A673 (cell line): ENCODE results near the gene ZMYND11. TPM values are rescaled to one million over a fixed set of nuclear protein-coding genes. Genes with fewer than 3 reads are reported as not detected.

Experiments used
- BruUV-seq: library from RNA; stranded (reverse); fragments of 400-500 nt; replicated peaks from 2 replicates; lab custom pipeline; 2021; lab: Mats Ljungman, UMichigan
- CTCF ChIA-PET: fragments of 300-600 bp; sonication (Branson Sonifier 250); formaldehyde crosslinking; loops from one replicate; lab custom pipeline; 2022; ENCODE audit warnings: antibody characterized with exemption; lab: Charles Lee
- POLR2A ChIA-PET: fragments of 300-600 bp; sonication (Branson Sonifier 250); formaldehyde crosslinking; loops from one replicate; lab custom pipeline; 2022; ENCODE audit warnings: antibody characterized with exemption; ENCODE audit not compliant: low non-redundant PET; lab: Charles Lee
- DNase-seq: peaks from one replicate; pipeline ENCODE4 v3.0.0-alpha.2; 2015; ENCODE audit warnings: low spot score
- H3K27ac ChIP-seq: fragments of 200-600 bp; sonication (generic); 2 replicates; pipeline ENCODE4 v1.5.1; 2016; ENCODE audit warnings: mixed run types, low read depth, mild to moderate bottlenecking, mixed read lengths, antibody characterized with exemption, low read length; ENCODE audit not compliant: poor library complexity, severe bottlenecking
- H3K27me3 ChIP-seq: fragments of 200-600 bp; sonication (generic); replicated peaks from 2 replicates; pipeline ENCODE4 v1.6.1; 2017; ENCODE audit warnings: mixed run types, low read depth, mild to moderate bottlenecking, mixed read lengths, antibody characterized with exemption, low read length; ENCODE audit not compliant: insufficient read depth, poor library complexity
- H3K36me3 ChIP-seq: fragments of 200-600 bp; sonication (generic); 2 replicates; pipeline ENCODE4 v1.6.1; 2016; ENCODE audit warnings: mixed run types, mild to moderate bottlenecking, mixed read lengths, antibody characterized with exemption, low read length; ENCODE audit not compliant: insufficient read depth, poor library complexity, severe bottlenecking
- H3K4me1 ChIP-seq: fragments of 200-600 bp; sonication (generic); 2 replicates; pipeline ENCODE4 v1.6.1; 2017; ENCODE audit warnings: mixed run types, mild to moderate bottlenecking, mixed read lengths, antibody characterized with exemption, low read length; ENCODE audit not compliant: insufficient read depth, poor library complexity, severe bottlenecking
- H3K4me3 ChIP-seq: fragments of 200-600 bp; sonication (generic); 2 replicates; pipeline ENCODE4 v1.5.1; 2016; ENCODE audit warnings: low read depth, mixed run types, mild to moderate bottlenecking, mixed read lengths, low read length; ENCODE audit not compliant: poor library complexity, severe bottlenecking
- H3K9me3 ChIP-seq: fragments of 200-600 bp; sonication (generic); 2 replicates; pipeline ENCODE4 v1.6.1; 2016; ENCODE audit warnings: mixed run types, low read depth, mild to moderate bottlenecking, mixed read lengths, antibody characterized with exemption, low read length; ENCODE audit not compliant: poor library complexity, severe bottlenecking
- CTCF ChIP-seq: fragments of 300-800, 200-600 bp; sonication (generic); conservative IDR thresholded peaks from 2 replicates; pipeline ENCODE4 v1.5.1; 2017; ENCODE audit warnings: low read depth, mild to moderate bottlenecking, antibody characterized with exemption, low read length, moderate library complexity, mixed read lengths
- EZH2 ChIP-seq: fragments of 200-600 bp; sonication (generic); IDR thresholded peaks from 2 replicates; pipeline ENCODE4 v1.6.1; 2017; ENCODE audit warnings: borderline replicate concordance, low read depth, mild to moderate bottlenecking, mixed read lengths, antibody characterized with exemption, low read length; ENCODE audit not compliant: poor library complexity, severe bottlenecking
- intact Hi-C: fragments of 100-400 bp; cut with micrococcal nuclease; formaldehyde crosslinking; loops from one replicate; pipeline ENCODE4 v1.10.0; 2022; ENCODE audit not compliant: unreplicated experiment
- total RNA-seq: library from RNA; stranded (reverse); gene quantifications from 2 replicates; pipeline ENCODE4 v1.2.3, GENCODE V29; 2021

ZMYND11 gene
- total RNA-seq, 1 experiment from 2014 or later, result 82.8 TPM

- Histone ChIP-seq H3K36me3 (no peaks in the 10 kb centered on the region), H3K4me3 (no peak overlapping the region), H3K4me1 (no peaks in the 10 kb centered on the region), H3K27ac (no peak overlapping the region), H3K9me3 (no peaks in the 10 kb centered on the region), H3K27me3 (no peaks in the 10 kb centered on the region)
- TF ChIP-seq EZH2 (no peak), CTCF (no peak)
- ChIA-PET CTCF (no interaction called here), POLR2A (no interaction called here)
- BruUV-seq, result no TSS peak
- no peak for DNase-seq
- intact Hi-C loops, result no loop called here
These were observed 153.3 kb downstream of the ZMYND11 start for GRCh38 chr10:288316-289200.

GRCh38 chr10:289581-289980, 154.3 kb downstream of the ZMYND11 start:
- TF ChIP-seq CTCF (no peak), EZH2 (no peak)
- H3K27me3 ChIP-seq, result no peaks in the 10 kb centered on the region
- no peak overlapping the region for H3K4me3 ChIP-seq
- no peaks in the 10 kb centered on the region for H3K4me1 ChIP-seq
- H3K9me3 ChIP-seq, result no peaks in the 10 kb centered on the region
- no TSS peak for BruUV-seq
- CTCF ChIA-PET, result no interaction called here
- no peaks in the 10 kb centered on the region for H3K36me3 ChIP-seq
- intact Hi-C loops, result no loop called here
- DNase-seq, result no peak
- POLR2A ChIA-PET, result no interaction called here
- H3K27ac ChIP-seq, result no peak overlapping the region

GRCh38 chr10:290026-290725, 154.9 kb downstream of the ZMYND11 start:
- H3K4me1 ChIP-seq, result no peaks in the 10 kb centered on the region
- no peaks in the 10 kb centered on the region for H3K27me3 ChIP-seq
- no peaks in the 10 kb centered on the region for H3K36me3 ChIP-seq
- no TSS peak for BruUV-seq
- ChIA-PET POLR2A (no interaction called here), CTCF (no interaction called here)
- TF ChIP-seq CTCF, result no peak
- TF ChIP-seq EZH2, result no peak
- no peaks in the 10 kb centered on the region for H3K9me3 ChIP-seq
- peak; percentile 14 for DNase-seq
- no peak overlapping the region for H3K4me3 ChIP-seq
- no peak overlapping the region for H3K27ac ChIP-seq
- intact Hi-C loops, result no loop called here
